OCI-LY3 (cell line): ENCODE data around the gene PPP2R2B.
"Not testable (repeated sequence)": the region's sequence is repeated elsewhere in the genome, so short reads cannot be mapped to it uniquely, and the experiment has no call there.

Experiments
- H2AFZ ChIP-seq: fragments of 200-600, 300-600 bp; shearing (Covaris generic); 2 replicates; pipeline ENCODE4 v1.6.0; 2014; ENCODE audit warnings: antibody characterized with exemption, low read depth, low read length
- H3K27ac ChIP-seq: fragments of 200-600, 300-600 bp; sonication (generic); 2 replicates; pipeline ENCODE4 v1.5.1; 2014; ENCODE audit warnings: mild to moderate bottlenecking, low read length, moderate library complexity, mixed read lengths
- H3K27me3 ChIP-seq: fragments of 200-600, 300-600 bp; sonication (generic); 2 replicates; pipeline ENCODE4 v1.6.1; 2014; ENCODE audit warnings: low read depth, low read length, mixed read lengths
- H3K36me3 ChIP-seq: fragments of 200-600, 300-600 bp; sonication (generic); replicated peaks from 2 replicates; pipeline ENCODE3; 2014; ENCODE audit warnings: low read depth, low read length, mixed read lengths
- H3K4me1 ChIP-seq: fragments of 300-600, 200-600 bp; sonication (generic); 2 replicates; pipeline ENCODE4 v1.6.1; 2014; ENCODE audit warnings: low read length, mixed read lengths
- H3K4me2 ChIP-seq: fragments of 200-600, 300-600 bp; sonication (generic); 2 replicates; pipeline ENCODE4 v1.6.1; 2014; ENCODE audit warnings: low read length, mixed read lengths
- H3K4me3 ChIP-seq: fragments of 300-600, 200-600 bp; sonication (generic); 2 replicates; pipeline ENCODE4 v1.5.1; 2014; ENCODE audit warnings: antibody characterized with exemption, mild to moderate bottlenecking, low read length, moderate library complexity
- H3K79me2 ChIP-seq: fragments of 300-600, 200-600 bp; shearing (Covaris generic); 2 replicates; pipeline ENCODE4 v1.6.1; 2014; ENCODE audit warnings: mild to moderate bottlenecking, low read length, mixed read lengths
- H3K9ac ChIP-seq: fragments of 300-600, 200-600 bp; shearing (Covaris generic); 2 replicates; pipeline ENCODE4 v1.6.0; 2014; ENCODE audit warnings: mild to moderate bottlenecking, low read length, moderate library complexity
- H3K9me3 ChIP-seq: fragments of 200-600, 300-600 bp; shearing (Covaris generic); 2 replicates; pipeline ENCODE4 v1.6.1; 2014; ENCODE audit warnings: low read length, mixed read lengths; ENCODE audit not compliant: insufficient read depth
- H4K20me1 ChIP-seq: fragments of 200-600, 300-600 bp; sonication (generic); 2 replicates; pipeline ENCODE4 v1.6.1; 2016; ENCODE audit warnings: low read length, mixed read lengths; ENCODE audit not compliant: insufficient read depth
- CTCF ChIP-seq: fragments of 200-600, 300-600 bp; sonication (generic); IDR thresholded peaks from 2 replicates; pipeline ENCODE4 v1.5.1; 2014; ENCODE audit warnings: antibody characterized with exemption, low read length, low read depth
- EZH2phosphoT487 ChIP-seq: fragments of 200-600 bp; shearing (Covaris generic); IDR thresholded peaks from 2 replicates; pipeline ENCODE4 v1.6.1; 2018; ENCODE audit warnings: antibody characterized with exemption, mixed run types, low read depth

PPP2R2B gene

GRCh38 chr5:146744068-146744745 is 134.3 kb downstream of the PPP2R2B start:
- Histone ChIP-seq H3K27me3 (no peaks in the 10 kb centered on the region), H3K4me3 (no peak overlapping the region), H3K27ac (no peak overlapping the region), H4K20me1 (no peaks in the 10 kb centered on the region), H3K9me3 (no peaks in the 10 kb centered on the region), H3K36me3 (no peaks in the 10 kb centered on the region), H2AFZ (no peak overlapping the region), H3K79me2 (no peaks in the 10 kb centered on the region), H3K4me1 (no peaks in the 10 kb centered on the region), H3K4me2 (no peak overlapping the region), H3K9ac (no peak overlapping the region)
- TF ChIP-seq EZH2phosphoT487 = no peak
- TF ChIP-seq CTCF = no peak

- Histone ChIP-seq H3K9ac (no peak overlapping the region), H3K36me3 (no peaks in the 10 kb centered on the region), H3K9me3 (no peaks in the 10 kb centered on the region), H3K79me2 (no peaks in the 10 kb centered on the region), H2AFZ (no peak overlapping the region), H3K27me3 (no peaks in the 10 kb centered on the region), H3K4me1 (no peaks in the 10 kb centered on the region), H3K4me2 (no peak overlapping the region), H3K4me3 (no peak overlapping the region), H3K27ac (no peak overlapping the region), H4K20me1 (no peaks in the 10 kb centered on the region)
- TF ChIP-seq EZH2phosphoT487 = no peak
- no peak for TF ChIP-seq CTCF
Measured at GRCh38 chr5:146734936-146735577, 143.5 kb downstream of the PPP2R2B start.

GRCh38 chr5:146732962-146733361 is 145.6 kb downstream of the PPP2R2B start:
- Histone ChIP-seq H2AFZ (no peak overlapping the region), H3K4me2 (no peak overlapping the region), H3K4me3 (no peak overlapping the region), H3K27me3 (no peaks in the 10 kb centered on the region), H3K36me3 (no peaks in the 10 kb centered on the region), H3K9me3 (no peaks in the 10 kb centered on the region), H3K27ac (no peak overlapping the region), H3K79me2 (no peaks in the 10 kb centered on the region), H4K20me1 (no peaks in the 10 kb centered on the region), H3K4me1 (no peaks in the 10 kb centered on the region), H3K9ac (no peak overlapping the region)
- TF ChIP-seq CTCF = no peak
- no peak for TF ChIP-seq EZH2phosphoT487

- Histone ChIP-seq H3K4me2 (no peak overlapping the region), H3K79me2 (no peaks in the 10 kb centered on the region), H3K4me1 (no peaks in the 10 kb centered on the region), H3K9ac (no peak overlapping the region), H3K4me3 (no peak overlapping the region), H2AFZ (no peak overlapping the region), H3K9me3 (no peaks in the 10 kb centered on the region), H4K20me1 (no peaks in the 10 kb centered on the region), H3K27me3 (no peaks in the 10 kb centered on the region), H3K27ac (no peak overlapping the region), H3K36me3 (no peaks in the 10 kb centered on the region)
- TF ChIP-seq CTCF (no peak), EZH2phosphoT487 (no peak)
Measured at GRCh38 chr5:146731909-146732659, 146.5 kb downstream of the PPP2R2B start.

- H3K27me3 ChIP-seq, H2AFZ ChIP-seq, H3K27ac ChIP-seq, H4K20me1 ChIP-seq, H3K36me3 ChIP-seq, H3K4me2 ChIP-seq, H3K9ac ChIP-seq, H3K4me3 ChIP-seq, H3K4me1 ChIP-seq, H3K79me2 ChIP-seq, H3K9me3 ChIP-seq: not testable (repeated sequence)
Measured at GRCh38 chr5:146728746-146729145, 149.8 kb downstream of the PPP2R2B start.
